ENCODE measurements around the gene VAT1L.

GRCh38 chr16:77910021-77910420 is 121.7 kb downstream of the VAT1L start:
- TF ChIP-seq CTCF (IDR thresholded peaks at IDR 0.05) (no peak), POLR2A (IDR thresholded peaks at IDR 0.05) (no peak), POLR2AphosphoS5 (IDR thresholded peaks at IDR 0.05) (no peak)

All from prostate gland (tissue), 2 donors.